ENCODE results near the gene NFE2L3.

DNA sequence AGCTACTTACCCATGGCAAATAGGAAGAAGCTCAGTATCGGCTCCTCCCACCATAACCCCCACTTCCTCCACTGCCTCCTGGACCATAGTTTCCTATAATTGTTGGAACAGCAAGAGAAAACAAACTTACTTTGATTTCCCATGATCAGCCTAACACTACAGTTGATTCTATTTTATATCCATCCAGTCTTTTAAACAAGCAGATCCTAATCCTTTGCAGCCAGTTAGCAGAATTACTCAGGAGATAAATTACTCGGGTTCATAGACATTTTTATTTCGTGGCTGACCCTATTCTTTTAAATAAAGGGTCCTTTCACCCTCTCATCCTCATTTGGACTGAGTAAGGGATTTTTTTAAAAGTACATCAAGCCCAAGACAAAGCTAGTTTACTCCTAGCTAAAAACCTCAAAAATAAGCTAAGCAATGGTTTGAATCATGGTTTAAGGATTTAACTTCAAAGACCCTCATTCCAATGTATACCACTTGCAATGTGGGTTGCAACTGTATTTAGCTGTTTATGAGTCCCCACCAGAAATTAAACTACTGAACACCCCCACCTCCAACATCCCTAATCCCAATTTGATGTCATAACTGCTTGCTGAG is 40.6 kb downstream of the NFE2L3 start:
- no peak for TF ChIP-seq ZNF766 (CRISPR knock-in tag; conservative IDR thresholded peaks at IDR 0.05)
- TF ChIP-seq E2F3 (CRISPR knock-in tag; IDR thresholded peaks at IDR 0.05) = no peak
- TF ChIP-seq TEAD4 (IDR thresholded peaks at IDR 0.05; ENCODE audit: low read length) = no peak; the same call in 1 of the 2 replicates
- TF ChIP-seq TEAD4 (CRISPR knock-in tag; IDR thresholded peaks at IDR 0.05; ENCODE audit: borderline replicate concordance) = no peak
- TF ChIP-seq, protein P1, sequence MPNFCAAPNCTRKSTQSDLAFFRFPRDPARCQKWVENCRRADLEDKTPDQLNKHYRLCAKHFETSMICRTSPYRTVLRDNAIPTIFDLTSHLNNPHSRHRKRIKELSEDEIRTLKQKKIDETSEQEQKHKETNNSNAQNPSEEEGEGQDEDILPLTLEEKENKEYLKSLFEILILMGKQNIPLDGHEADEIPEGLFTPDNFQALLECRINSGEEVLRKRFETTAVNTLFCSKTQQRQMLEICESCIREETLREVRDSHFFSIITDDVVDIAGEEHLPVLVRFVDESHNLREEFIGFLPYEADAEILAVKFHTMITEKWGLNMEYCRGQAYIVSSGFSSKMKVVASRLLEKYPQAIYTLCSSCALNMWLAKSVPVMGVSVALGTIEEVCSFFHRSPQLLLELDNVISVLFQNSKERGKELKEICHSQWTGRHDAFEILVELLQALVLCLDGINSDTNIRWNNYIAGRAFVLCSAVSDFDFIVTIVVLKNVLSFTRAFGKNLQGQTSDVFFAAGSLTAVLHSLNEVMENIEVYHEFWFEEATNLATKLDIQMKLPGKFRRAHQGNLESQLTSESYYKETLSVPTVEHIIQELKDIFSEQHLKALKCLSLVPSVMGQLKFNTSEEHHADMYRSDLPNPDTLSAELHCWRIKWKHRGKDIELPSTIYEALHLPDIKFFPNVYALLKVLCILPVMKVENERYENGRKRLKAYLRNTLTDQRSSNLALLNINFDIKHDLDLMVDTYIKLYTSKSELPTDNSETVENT (CRISPR knock-in tag; IDR thresholded peaks at IDR 0.05) = no peak
- no peak for TF ChIP-seq RFX1 (IDR thresholded peaks at IDR 0.05)
- TF ChIP-seq JUND (IDR thresholded peaks at IDR 0.05; ENCODE audit: borderline replicate concordance, low read depth, low read length) = no peak
- no peak for TF ChIP-seq JUND (tag; IDR thresholded peaks at IDR 0.05; ENCODE audit: borderline replicate concordance, low read depth, low read length)
- TF ChIP-seq FOXJ2 (tag; IDR thresholded peaks at IDR 0.05) = no peak
- TF ChIP-seq, protein P2, sequence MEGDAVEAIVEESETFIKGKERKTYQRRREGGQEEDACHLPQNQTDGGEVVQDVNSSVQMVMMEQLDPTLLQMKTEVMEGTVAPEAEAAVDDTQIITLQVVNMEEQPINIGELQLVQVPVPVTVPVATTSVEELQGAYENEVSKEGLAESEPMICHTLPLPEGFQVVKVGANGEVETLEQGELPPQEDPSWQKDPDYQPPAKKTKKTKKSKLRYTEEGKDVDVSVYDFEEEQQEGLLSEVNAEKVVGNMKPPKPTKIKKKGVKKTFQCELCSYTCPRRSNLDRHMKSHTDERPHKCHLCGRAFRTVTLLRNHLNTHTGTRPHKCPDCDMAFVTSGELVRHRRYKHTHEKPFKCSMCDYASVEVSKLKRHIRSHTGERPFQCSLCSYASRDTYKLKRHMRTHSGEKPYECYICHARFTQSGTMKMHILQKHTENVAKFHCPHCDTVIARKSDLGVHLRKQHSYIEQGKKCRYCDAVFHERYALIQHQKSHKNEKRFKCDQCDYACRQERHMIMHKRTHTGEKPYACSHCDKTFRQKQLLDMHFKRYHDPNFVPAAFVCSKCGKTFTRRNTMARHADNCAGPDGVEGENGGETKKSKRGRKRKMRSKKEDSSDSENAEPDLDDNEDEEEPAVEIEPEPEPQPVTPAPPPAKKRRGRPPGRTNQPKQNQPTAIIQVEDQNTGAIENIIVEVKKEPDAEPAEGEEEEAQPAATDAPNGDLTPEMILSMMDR (IDR thresholded peaks at IDR 0.05 in 2 of 3, conservative IDR thresholded peaks at IDR 0.05 in 1 of 3; ENCODE audit: insufficient read depth in 2 of 3, low read depth in 1 of 3, low read length in 3 of 3) = no peak
